Tibial nerve (tissue), 4 donors: ENCODE data around the gene RGS7.

Experiments
- EP300 ChIP-seq, 2 donors: sonication (generic); formaldehyde crosslinking; IDR thresholded peaks; one replicate each; pipeline ENCODE4 v1.6.1; 2017; ENCODE audit warnings: antibody characterized with exemption in 2 of 2, mild to moderate bottlenecking in 1 of 2
- POLR2A ChIP-seq, 2 donors: fragments of 450-650 bp; IDR thresholded peaks; one replicate each; pipeline ENCODE4 v1.6.1; 2017; ENCODE audit warnings: antibody characterized with exemption in 2 of 2, mild to moderate bottlenecking in 2 of 2, moderate library complexity in 2 of 2
- TF ChIP-seq, protein P1 (sequence below), 5 experiments: fragments of 200-600 bp in 3 of 5; fragments of 450-650 bp in 2 of 5; sonication (generic) in 3 of 5; IDR thresholded peaks; one replicate each; pipeline ENCODE4 v1.5.1; 2016 to 2019; ENCODE audit warnings: antibody characterized with exemption in 5 of 5, mild to moderate bottlenecking in 3 of 5, moderate library complexity in 2 of 5

DNA sequence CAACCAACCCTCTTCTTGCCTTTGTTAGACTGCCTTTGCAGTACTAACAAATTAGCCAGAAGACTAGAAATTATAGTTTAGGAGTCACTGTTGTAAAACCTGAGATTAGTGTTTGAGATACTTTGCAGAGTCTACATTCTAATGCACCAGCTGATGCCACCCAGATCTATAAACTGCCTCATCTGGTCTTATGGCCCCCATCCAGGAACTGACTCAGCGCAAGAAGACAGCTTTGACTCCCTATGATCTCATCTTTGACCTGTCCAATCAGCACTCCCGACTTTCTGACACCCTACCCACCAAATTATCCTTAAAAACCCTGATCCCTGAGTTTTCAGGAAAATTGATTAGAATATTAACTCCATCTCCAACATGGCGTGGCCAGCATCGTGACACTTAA, 334.6 kb downstream of the RGS7 start:
- TF ChIP-seq, protein P1, sequence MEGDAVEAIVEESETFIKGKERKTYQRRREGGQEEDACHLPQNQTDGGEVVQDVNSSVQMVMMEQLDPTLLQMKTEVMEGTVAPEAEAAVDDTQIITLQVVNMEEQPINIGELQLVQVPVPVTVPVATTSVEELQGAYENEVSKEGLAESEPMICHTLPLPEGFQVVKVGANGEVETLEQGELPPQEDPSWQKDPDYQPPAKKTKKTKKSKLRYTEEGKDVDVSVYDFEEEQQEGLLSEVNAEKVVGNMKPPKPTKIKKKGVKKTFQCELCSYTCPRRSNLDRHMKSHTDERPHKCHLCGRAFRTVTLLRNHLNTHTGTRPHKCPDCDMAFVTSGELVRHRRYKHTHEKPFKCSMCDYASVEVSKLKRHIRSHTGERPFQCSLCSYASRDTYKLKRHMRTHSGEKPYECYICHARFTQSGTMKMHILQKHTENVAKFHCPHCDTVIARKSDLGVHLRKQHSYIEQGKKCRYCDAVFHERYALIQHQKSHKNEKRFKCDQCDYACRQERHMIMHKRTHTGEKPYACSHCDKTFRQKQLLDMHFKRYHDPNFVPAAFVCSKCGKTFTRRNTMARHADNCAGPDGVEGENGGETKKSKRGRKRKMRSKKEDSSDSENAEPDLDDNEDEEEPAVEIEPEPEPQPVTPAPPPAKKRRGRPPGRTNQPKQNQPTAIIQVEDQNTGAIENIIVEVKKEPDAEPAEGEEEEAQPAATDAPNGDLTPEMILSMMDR (IDR thresholded peaks at IDR 0.05): no peak
- TF ChIP-seq POLR2A (IDR thresholded peaks at IDR 0.05) (no peak), EP300 (IDR thresholded peaks at IDR 0.05) (no peak)
